ENCODE measurements around the gene UBE2M.

DNA sequence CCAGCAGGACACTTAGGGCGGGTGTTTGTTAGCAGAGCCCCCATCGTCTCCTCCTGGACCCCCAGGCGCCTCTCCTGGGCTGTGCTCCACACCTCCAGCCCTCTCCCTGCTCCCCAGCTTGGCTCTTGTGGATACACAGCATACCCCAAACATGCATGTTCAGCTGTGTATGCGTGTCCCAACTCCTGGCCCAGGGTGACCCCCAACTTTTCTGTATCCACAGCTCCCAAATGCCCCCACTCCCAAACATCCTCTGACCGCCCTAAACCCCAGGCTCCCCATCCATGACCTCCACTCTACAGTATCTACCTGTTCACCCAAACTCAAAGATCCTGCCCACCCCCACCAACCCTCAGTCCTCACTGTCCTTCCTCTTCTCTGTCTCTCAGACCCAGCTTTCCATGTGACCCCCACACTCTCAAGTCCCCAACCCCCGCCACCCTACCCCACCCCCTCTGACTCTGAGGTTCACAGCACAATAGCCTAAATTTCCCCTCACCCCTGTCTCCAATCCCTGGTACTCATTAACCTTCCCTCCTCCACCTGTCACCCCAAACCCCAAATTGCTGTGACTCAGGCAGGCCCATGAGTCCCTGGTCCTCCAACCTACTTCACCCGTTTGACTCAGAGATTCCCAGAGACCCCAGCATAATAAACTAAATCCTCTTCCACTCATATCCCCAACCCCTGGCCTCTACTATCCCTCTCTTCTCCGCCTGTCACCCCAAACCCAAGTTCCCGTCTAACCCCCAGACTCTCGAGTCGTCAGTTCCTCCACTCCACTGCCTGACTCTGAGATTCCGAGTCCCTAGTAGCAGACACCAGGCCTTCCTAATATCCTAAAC lies 968 bp downstream of the UBE2M start:
- TF ChIP-seq CTCF (IDR thresholded peaks at IDR 0.05) (no peak), POLR2A (IDR thresholded peaks at IDR 0.05) (no peak)

Measured in thyroid gland (tissue), 4 donors.